ACHN (cell line): Measurements from ENCODE around the gene SETD1A.

Source experiments
- DNase-seq: peaks from one replicate; pipeline ENCODE4 v3.0.0-alpha.2; 2015
- in situ Hi-C: cut with HindIII; loops from 2 replicates; pipeline ENCODE4 v1.10.0; 2017; ENCODE audit warnings: low sequenced_read_pairs, low pct_ligation_motif_present, low pct_unique_long_range_greater_than_20kb

The SETD1A gene

DNA sequence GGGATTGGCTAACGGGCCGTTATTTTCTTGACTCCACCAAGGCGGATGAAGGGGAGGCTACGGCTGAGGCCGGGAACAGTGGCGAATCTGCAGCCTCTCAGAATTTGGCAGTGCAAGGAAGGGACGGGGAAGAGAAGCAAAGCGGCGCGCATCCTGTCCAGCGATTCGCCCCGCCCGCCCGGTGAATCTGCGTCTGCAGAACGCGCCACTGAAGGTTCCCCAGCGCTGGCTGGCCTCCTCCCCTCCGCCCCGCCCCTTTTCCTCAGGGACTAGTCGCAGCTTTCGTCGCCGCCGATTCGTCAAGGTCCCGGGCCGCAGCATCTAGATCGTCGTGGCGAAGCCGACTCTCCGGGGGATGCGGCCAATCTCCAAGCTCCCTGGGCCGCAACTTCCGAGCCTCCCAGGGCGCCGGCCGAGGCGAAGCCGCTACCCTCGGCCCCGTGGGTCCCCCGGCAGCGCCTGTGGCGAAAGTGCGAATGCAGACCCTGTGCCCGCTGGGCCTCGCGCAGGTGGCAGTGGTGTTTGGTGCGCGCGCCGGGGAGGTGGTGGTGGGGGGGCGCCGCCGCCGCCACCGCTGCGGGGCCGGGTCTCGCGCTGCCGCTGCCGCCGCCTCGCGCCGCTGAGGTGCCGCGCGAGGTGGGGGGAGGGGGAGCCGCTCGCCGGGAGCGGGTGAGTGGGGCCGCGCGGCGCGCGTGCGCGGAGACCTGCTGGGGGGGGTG, at the start of gene SETD1A:
SETD1A (plus strand) TSS at position 299 of the 719 bp plus-strand sequence. CDS start 978 bp downstream, outside the sequence.
- in situ Hi-C loops = no loop called here

DNA sequence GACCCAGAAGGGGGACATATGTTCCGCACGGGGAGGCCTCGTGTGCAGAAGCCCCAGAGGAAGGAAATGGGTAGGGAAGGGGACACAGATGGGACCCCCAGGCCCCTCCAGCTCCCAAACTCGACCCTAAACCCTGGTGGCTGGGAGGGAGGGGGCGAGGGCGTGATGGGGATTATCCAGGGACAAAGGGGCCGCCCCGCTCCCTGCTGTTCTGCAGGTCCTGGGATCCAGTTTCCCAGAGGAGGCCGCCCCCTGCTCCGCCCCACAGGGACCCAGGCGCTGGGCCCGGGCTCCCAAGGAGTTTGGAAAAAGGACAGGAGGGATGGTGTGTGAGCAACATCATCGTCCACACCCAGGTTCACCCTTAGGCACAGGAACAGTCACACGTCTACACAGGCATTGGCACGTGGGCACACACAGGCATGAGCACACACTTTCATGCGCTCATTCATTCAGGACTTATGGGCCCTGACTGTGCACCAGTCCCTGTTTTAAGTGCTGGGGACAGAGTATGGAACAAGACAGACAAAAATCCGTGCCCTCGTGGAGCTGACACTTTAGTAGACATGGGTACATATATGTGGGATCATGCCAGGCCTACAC, 47.0 kb upstream of the SETD1A start:
- no peak for DNase-seq
- in situ Hi-C loops = no loop called here

More for the DNA sequence above, at the start of gene SETD1A:
- DNase-seq = peak; percentile 96

DNA sequence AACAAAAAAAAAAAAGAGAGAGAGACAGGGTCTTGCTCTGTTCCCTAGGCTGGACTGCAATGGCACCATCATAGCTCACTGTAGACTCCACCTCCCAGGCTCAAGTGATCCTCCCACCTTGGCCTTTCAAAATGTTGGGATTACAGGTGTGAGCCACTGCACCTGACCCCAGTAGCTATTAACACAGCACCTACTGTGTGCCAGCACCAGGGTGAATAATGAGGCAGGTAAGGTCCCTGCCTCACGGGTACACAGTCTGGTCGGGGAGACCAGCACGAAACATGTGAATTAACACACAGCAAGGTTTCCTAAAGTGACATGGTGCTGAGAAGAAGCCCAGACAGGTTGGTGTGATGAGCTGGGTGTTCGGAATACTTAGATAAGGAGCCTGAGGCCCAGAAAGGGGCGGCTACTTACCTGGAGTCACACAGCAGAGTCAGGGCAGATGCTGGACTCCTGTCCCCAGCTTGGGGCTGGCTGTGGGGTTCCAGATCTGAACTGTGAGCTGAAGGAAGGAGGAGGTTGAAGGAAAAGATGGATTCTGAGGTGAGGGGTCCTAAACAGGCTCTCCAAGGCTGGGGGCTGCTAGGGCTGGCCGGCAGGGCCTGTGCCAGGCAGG, 44.7 kb upstream of the SETD1A start:
- in situ Hi-C loops = no loop called here
- DNase-seq = no peak

DNA sequence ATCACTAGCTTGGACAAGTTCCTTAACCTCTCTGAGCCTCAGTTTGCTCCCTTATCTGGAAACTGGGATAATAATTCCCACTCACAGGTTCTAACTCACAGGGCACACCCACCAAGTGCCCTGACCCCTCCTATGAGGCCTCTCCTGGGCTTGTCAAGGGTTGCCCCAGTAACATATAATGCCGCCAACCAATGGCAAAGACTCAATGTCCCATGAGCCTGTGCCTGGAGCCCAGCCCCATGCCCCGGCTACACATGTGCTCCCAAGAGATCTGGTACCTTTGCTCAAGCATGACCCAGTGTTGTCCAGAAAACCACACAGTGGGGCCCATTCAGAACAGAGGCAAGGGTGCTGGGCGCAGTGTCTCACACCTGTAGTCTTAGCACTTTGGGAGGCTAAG, 42.7 kb upstream of the SETD1A start:
- in situ Hi-C loops = no loop called here

DNA sequence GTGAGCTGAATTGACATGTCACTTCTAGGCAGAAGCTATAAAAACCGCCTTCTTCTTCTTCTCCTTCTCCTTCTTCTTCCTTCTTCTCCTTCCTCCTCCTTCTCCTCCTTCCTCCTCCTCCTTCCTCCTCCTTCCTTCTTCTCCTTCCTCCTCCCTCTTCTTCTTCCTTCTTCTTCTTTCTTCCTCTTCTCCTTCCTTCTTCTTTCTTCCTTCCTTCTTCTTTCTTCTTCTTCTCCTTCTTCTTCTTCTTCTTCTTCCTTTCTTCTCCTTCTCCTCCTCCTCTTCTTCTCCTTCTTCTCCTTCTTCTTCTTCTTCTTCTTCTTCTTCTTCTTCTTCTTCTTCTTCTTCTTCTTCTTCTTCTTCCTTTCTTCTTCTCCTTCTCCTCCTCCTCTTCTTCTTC, 38.9 kb upstream of the SETD1A start:
- DNase-seq = no peak
- in situ Hi-C loops = no loop called here

More for the DNA sequence above, 42.7 kb upstream of the SETD1A start:
- no peak for DNase-seq

DNA sequence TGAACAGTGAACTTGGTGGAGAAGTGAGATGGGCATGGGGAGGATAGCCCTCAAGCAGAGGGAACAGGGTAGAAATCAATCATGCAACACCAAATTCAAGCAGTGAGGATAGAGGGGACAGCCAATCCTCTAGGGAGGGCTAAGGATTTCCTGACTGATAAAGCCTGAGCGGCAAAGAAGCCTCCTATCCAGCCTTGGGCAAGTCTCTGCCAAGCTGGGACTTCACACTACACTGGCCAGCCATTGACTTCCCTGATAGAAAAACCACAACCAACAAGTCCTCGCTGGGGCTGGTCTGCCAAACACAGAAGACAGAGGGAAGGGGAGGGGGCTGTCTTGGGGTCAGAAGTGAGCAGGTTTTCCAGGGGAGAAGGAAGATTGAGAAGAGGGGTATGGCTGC, 36.7 kb upstream of the SETD1A start:
- in situ Hi-C loops = no loop called here
- DNase-seq = no peak

DNA sequence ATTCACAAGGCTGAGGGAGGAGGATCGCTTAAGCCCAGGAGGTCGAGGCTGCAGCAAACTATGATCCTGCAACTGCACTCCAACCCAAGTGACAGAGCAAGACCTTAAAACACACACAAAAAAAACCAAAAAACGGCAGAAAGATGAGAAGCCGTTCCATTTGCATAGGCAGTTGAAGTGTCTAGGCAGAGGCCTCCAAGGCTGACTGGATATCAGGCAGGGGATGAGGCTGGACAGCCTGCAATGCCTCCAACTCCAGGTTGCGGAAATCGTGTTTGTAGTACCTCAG, 36.2 kb upstream of the SETD1A start:
- in situ Hi-C loops = no loop called here
- no peak for DNase-seq

DNA sequence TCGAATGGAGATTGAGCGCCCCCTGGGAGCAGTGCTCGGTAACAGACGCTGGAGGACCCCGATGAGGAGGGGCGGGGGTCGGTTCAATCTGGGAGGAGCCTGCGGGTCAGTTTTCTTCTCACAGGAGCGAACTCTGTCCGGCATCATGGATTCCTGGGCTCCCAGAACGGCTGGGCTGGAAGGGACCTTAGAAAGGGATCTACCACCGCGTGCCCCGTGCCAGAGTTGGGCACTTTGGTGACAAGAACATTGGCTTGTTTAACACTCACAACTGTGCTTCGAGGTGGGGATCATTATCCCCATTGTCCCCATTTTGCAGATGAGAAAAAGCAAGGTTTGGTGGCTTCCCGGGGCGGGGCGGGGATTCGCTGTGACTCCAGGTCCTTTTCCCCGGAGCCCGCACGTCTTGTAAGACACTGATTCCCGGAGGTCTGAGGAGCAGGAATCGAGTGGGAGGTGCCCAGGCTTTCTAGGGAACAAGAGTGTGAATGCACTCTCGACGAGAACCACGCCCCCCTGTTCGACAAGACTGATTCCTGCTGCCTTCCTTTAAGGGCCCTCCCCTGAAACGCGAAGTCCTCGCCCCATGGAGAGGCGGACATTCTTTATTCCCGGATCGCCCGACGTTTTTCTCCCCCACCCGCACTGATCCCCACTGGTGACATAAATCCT, 35.7 kb upstream of the SETD1A start:
- in situ Hi-C loops = no loop called here
- DNase-seq = peak; percentile 92

DNA sequence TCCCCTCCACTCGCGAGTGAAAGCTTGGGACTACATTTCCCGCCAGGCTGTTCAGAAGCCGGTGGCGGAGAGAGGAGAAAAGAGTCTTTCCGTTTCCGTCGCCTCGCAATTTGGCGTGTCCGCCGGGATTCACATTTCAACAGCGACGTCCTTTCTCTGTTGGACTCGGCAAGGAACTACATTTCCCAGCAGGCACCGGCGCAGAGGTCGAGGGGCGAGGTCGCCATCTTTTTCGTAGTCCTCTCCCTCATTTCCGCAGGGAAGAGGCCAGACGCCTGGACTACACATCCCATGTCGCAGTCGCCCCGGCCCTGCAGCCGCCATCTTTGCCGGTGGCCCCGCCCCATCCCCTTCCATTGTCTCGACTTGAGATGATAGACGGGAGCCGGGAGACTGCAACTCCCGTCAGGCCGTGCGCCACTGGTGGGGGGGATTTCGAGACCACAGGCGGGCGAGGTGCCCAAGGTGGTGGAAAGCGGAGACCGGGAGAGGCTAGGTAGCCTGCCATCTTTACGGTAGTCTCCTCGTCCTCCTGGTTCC, 35.1 kb upstream of the SETD1A start:
- DNase-seq = peak; percentile 100
- in situ Hi-C loops = no loop called here

DNA sequence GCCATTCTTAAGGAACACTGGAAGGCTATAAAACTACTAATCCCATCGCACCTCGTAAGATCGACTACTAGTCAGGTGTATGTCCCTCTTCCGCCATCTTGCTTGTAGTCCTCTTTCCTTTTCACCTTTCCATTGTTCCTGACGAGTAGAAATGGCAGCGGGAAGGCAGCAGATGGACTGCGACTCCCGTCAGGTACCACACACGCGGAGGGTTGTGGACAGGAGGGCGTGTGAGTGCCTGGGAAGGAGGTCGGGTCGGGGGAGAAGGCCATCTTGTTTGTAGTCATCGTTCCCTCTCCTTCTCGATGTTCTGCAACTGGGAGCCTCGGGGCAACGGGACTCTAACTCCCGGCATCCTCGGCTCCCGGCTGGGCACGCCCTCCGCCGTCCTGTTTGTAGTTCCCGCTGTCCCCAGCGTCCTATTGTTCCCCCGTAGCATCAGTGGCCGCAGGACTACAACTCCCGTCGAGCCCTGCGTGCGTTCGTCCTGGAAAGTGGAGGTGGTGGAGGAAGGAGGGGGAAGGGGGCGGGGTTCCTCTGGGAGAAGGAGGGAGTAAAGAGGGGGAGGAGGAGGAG, 34.5 kb upstream of the SETD1A start:
- DNase-seq = peak; percentile 100
- in situ Hi-C loops = no loop called here

DNA sequence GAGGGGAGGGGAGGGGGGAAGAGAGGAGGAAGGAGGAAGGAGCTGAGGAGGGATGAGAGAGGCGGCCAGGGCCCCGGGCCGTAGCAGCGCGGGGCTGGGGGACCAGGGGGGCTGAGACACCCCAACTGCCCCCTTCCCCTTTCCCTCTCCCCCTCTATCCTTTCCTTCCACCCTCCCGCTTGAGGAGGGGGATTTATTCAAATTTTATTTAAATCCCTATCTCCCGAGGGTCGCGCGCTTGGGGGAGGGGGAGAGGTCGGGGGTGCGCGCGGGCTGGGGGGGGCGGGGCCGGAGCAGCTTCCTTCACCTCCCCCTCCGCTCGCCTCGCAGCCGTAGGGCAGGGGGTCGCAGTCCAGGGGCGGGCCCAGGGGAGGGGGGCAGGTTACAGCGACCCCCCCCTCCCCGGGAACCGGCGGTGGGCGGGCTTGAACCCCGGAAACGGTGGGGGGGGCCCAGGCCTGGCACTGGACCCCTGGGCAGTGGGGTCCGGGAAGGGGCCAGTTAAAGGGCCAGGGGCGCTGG, 33.9 kb upstream of the SETD1A start, which contains the start of gene FBXL19:
FBXL19 (plus strand) TSS at position 19 of the 522 bp plus-strand sequence. CDS start 2,183 bp downstream, outside the sequence.
- in situ Hi-C loops = no loop called here
- no peak for DNase-seq

DNA sequence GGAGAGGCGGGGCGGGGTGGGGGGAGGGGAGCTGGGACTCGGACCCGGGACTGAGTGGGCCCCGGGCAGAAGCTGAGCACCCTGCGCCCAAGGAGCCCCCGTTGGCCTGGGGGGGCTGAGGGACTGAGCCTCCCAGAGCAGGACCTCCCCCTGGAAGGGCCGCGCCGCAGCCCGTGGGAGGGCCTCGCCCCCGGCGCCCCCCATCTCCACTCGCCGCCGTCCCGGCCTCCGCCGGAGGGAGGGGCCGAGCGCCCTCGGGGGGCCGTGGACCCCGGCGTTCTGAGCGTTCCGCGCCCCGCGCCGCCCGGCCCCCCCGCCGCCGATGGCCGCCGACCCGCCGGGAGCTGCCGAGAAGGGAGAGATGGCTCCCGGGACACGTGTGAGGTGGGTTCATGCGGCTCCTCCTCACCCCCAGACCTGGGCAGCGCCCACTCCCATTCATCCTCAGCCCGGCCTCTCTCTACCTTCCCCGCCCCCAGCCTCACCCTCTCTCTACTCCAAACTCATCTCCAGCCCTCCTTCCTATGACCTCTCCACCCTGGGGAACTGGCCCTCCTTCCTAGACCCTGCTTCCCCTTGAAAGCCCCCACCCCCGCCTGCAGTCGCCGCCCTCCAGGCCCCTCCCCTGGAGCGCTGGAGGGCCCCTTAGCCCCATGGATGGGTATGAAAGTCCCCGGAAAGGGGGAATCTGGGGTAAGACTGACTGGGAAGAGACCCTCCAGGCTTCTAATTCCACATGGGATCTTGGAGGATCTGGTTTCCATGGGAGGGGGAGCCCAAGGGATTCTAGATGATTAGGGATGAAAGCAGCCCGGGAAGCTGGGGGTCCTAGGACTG, 33.3 kb upstream of the SETD1A start:
- in situ Hi-C loops = no loop called here
- no peak for DNase-seq

DNA sequence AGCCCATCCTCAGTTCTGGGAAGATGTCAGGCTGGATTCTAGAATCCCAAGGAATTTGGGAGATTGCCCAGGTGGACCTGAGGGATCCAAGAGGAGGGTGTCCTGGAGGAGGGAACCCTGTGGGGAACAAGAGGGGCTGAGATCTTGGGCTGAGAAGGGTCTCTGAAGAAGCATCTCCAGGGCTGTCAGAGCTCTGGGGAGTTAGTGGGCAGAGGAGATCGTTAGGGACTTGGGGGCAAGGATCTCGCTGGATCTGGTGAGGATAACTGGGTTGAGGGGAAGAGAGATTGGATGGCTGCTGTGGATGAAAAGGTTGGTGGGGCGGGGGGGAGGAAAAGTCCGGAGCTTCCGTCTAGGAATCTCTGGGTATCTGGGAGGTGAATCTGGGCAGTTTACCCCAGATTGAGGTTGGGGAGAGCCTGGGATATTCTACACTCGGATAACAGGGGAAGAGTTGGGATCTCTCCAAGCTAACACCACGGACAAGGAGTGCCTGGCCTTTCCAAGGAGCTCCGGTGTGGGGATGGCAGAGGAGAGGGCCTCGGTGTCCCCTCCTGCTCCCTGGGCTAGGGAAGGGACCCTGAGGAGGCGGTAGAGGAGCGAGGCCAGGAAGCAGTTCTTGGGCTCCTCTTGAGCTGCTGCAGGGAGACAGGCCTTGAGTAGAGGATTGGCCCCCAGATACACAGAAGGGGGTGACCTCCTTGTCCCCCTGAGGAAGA, 32.5 kb upstream of the SETD1A start:
- in situ Hi-C loops = no loop called here

DNA sequence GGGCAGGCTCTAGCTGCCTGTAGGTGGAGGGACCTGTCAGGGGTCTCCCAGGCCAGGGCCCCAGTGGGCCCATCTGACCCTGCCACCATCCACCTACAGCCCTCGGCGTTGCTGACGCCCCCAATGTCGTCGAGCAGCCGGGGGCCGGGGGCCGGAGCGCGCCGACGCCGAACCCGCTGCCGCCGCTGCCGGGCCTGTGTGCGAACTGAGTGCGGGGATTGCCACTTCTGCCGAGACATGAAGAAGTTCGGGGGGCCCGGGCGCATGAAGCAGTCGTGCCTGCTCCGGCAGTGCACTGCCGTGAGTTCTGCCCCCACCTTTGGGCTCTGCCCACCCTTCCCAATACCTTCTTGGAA, 31.9 kb upstream of the SETD1A start:
- DNase-seq = no peak
- in situ Hi-C loops = no loop called here

More for the DNA sequence above, 32.5 kb upstream of the SETD1A start:
- no peak for DNase-seq

DNA sequence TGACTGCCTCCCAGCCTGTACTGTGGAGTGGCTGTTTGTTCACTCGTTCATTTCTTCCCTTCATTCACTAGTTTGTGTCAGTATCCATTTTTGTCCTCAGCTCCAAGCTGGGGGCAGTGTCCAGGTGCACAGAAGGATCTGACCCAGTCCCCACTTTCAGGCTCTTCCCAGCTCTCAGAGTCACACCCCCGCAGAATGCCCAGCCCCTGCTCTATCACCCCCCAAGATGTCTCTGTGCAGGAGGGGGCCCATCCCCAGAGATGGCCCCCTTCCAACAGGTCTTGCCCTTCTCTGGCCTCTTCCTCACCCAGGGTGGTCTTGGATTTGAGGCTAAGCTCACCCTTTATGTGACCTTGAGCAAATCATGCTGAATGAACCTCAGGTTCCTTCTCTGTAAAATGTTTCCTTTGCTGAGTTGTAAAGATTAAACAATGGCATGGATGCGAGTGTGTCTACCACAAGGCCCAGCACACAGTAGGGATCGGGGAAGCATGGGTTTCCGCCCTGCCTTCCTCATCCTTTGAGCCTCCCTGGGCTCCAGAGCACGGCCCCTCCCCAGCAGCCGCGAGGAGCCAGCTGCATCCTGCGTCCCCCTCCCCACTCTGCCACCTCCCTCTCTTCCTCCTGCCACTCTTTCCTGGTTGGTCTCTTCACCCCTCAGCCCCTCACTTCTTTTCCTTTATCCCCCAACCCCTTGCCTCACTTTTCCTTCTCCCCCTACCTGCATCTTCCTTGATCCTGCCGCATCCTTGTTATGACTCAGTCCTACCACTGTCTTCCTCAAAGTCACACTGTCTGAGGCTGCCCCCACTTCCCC, 31.4 kb upstream of the SETD1A start:
- DNase-seq = no peak
- in situ Hi-C loops = no loop called here

DNA sequence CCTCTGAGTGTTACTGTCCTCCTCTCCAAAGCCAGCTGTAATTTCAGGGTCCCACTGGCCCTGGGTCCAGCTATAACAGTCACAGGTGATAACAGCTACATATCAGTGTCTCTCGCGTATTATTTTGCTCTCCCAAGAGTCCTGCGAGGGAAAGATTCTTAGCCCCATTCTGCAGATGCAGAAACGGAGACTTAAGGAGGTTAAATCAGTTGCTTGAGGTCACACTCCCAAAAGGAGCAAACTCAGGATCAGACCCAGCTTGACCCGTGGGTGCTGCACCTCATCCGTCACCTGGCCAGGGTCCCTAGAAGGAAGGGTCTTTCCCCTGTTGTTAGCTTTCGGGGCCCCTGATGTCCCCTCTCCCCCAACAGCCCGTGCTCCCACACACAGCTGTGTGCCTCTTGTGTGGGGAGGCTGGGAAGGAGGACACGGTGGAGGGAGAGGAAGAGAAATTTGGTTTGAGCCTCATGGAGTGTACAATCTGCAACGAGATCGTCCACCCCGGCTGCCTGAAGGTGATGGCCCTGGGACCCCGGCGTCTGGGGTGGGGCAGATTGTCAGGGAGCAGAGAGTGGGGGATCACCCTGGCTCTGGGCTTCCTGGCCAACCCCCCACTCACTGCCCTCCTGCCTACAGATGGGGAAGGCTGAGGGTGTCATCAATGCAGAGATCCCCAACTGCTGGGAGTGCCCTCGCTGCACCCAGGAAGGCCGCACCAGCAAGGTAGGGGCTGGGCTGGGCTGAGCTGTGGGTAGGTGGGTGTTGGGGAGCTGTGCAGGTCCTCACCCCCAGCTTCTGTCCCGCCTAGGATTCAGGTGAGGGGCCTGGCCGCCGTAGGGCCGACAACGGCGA, 30.4 kb upstream of the SETD1A start:
- DNase-seq = no peak
- in situ Hi-C loops = no loop called here
